Stimulated activated CD8-positive, alpha-beta memory T cell treated with anti-CD3 and anti-CD28 coated beads, Interleukin-4, amount 100 ng/mL, for 24 hours (primary cell): ENCODE results near the gene PLEKHJ1.

Source experiments
- DNase-seq: peaks from one replicate; pipeline ENCODE4 v3.0.0-alpha.2; 2020; ENCODE audit warnings: low read depth

PLEKHJ1 gene

DNA sequence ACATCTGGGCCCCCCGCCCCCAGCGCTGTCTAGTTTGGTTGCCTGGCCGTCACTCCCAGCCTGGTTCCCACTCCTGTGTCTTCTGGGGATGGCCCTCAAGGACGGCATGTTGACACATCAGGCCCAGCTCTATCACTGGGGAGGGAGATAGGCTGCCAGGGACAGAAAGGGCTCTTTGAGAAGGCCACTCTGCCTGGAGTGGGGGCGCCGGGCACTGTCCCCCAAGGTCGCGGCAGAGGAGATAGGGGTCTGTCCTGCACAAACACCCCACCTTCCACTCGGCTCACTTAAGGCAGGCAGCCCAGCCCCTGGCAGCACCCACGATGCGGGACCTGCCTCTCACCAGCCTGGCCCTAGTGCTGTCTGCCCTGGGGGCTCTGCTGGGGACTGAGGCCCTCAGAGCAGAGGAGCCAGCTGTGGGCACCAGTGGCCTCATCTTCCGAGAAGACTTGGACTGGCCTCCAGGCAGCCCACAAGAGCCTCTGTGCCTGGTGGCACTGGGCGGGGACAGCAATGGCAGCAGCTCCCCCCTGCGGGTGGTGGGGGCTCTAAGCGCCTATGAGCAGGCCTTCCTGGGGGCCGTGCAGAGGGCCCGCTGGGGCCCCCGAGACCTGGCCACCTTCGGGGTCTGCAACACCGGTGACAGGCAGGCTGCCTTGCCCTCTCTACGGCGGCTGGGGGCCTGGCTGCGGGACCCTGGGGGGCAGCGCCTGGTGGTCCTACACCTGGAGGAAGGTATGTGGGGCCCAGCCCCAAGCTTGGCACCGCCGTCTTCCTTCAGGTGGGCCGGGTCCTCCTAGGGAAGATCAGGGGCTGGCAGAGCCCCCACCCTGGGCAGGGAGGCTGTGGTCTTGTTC lies 13.1 kb upstream of the PLEKHJ1 start, which contains the start of gene AMH:
Gene AMH (plus strand): TSS at position 314 of the 857 bp plus-strand sequence. CDS start 10 bp downstream, at position 324.
- DNase-seq: no peak

DNA sequence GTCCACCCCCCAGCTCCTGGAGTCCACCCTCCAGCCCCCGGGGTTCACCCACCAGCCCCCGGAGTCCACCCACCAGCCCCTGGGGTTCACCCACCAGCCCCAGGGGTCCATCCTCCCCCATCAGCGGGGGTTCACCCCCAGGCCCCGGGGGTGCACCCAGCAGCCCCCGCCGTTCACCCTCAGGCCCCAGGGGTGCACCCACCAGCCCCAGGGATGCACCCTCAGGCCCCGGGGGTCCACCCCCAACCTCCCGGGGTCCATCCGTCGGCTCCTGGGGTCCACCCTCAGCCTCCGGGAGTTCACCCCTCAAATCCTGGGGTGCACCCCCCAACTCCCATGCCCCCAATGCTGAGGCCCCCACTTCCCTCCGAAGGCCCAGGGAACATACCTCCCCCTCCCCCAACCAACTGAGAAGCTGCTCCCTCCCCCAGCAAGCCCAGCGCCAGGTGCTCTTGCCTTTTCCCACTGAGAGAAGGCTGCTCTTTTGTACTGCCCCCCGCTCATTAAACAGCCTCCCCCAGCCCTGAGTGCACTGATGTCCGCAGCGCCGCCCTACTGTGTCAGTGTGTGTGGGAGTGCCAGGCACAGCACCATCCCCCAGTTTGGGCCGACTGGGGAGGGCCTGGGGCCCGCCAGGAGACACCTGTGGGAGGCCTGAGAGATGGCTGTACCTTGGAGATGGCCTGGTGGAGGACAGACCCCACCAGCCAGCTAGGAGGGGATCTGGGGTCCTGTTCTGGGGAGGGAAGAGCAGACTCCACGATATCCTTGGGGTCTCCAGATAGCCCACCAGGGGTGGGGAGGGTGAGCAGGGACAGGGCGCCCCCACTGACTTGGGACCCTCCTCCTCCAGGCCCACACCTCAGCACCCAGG lies 12.2 kb upstream of the PLEKHJ1 start:
- DNase-seq: no peak

DNA sequence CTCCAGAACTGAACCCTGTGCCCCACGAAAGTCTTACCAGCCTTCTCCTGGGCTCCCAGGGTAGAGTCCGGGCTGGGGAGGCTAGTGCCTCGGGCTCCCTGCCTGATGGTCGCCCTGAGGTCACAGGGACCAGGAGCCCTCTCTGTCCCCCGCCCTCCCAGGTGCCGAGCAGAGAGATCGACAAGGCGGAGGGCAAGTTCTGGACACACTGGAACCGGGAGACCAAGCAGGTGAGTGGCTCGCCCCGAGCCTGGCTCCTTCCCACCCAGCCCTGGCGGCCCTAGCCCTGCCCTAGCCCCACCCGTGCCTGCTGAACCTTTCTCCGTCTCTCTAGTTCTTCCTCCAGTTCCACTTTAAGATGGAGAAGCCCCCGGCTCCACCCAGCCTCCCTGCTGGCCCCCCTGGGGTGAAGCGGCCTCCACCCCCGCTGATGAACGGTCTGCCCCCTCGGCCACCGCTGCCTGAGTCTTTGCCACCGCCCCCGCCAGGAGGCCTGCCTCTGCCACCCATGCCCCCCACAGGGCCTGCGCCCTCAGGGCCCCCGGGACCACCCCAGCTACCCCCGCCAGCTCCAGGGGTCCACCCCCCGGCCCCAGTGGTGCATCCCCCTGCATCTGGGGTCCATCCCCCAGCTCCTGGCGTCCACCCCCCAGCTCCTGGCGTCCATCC lies 11.4 kb upstream of the PLEKHJ1 start:
- no peak for DNase-seq

DNA sequence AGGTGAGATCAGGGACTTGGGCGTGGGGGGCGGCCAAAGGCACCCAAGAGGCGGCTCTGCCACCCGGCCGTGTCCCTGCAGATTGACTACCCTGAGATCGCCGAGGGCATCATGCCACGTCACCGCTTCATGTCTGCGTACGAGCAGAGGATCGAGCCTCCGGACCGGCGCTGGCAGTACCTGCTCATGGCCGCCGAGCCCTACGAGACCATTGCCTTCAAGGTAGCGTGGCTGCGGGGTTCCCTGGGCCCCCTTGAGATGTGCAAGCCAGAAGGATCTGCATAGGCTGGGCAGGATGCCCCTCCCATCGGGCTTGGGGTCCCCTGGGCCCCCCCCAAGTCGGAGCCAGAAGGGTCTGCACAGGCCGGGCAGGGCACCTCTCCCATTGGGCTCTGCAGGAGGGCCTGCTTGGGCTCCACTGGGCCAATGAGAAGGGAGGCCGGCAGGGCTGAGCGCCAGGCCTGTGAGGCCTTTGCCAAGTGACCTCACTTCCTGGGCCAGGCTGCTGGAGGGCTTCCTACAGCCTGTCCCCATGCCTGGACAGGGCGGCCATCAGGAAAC lies 10.8 kb upstream of the PLEKHJ1 start:
- no peak for DNase-seq

DNA sequence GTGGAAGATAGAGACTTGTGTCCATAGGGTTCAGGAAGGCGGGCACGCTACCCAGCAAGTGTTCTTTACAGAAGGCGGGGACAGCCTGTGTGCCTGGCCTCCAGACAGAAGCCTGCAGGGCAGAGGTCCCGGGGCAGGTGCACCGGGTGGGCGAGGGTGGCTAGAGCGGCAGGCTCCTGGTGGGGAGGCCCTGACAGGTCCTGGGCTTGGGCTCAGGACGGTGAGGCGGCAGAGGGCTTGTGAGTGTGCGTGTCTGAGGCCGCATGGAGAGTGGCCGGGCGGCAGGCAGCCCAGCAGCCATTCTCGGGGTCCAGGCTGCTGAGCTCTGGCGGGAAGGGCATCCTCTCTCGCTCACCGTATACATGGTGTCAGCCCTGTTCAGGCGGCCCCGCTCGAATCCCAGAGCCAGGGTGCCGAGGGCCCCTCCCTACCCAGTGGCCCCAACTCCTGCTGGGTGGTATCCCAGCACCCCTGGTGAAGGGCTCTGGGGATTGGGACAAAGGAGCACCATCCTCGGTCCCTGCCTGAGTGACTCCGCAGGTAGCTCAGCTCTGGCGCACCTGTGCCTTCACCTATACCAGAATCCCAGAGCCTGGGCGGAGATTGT lies 10.0 kb upstream of the PLEKHJ1 start:
- no peak for DNase-seq

GRCh38 chr19:2245273-2245672 lies 9.1 kb upstream of the PLEKHJ1 start:
- no peak for DNase-seq

DNA sequence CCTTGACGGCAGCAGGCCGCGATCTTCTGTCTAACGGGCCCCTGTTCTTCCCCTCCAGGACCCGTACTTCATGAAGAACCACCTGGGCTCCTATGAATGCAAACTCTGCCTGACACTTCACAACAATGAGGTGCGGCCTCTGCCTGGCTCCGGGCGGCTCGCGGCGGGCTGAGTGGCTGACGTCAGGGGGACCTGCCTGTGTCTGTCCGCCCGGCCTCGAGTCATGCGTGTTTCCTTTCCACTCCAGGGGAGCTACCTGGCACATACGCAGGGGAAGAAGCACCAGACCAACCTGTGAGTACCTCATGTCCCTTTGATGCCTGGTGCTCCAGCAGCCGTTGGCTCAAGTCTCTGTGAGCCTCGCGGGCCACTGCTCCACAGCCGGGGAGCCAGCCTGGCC lies 8.4 kb upstream of the PLEKHJ1 start:
- no peak for DNase-seq

GRCh38 chr19:2244125-2244411 lies 7.9 kb upstream of the PLEKHJ1 start:
- no peak for DNase-seq

- DNase-seq: no peak
These were observed 7.4 kb upstream of the PLEKHJ1 start for GRCh38 chr19:2243274-2244124.

- DNase-seq: no peak
These were observed 6.7 kb upstream of the PLEKHJ1 start for GRCh38 chr19:2242816-2243215.

DNA sequence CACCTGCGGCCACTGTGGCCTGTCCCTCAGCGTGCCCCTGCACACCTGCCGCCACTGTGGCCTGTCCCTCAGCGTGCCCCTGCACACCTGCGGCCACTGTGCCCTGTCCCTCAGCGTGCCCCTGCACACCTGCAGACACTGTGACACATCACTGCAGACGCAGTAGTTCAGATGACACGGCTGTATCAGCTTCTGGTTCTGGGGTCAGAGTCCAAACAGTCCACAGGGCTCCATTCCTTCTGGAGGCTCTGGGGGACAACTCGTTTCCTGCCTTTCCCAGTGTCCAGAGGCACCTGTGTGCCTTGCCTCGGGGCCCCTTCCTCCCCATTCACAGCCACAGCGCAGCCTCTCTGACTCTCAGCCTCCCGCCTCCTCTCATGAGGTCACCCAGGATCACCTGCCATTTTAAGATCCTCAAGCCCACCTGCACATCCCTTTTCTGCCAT lies 6.0 kb upstream of the PLEKHJ1 start:
- no peak for DNase-seq

GRCh38 chr19:2240881-2241760 lies 5.0 kb upstream of the PLEKHJ1 start:
- no peak for DNase-seq

DNA sequence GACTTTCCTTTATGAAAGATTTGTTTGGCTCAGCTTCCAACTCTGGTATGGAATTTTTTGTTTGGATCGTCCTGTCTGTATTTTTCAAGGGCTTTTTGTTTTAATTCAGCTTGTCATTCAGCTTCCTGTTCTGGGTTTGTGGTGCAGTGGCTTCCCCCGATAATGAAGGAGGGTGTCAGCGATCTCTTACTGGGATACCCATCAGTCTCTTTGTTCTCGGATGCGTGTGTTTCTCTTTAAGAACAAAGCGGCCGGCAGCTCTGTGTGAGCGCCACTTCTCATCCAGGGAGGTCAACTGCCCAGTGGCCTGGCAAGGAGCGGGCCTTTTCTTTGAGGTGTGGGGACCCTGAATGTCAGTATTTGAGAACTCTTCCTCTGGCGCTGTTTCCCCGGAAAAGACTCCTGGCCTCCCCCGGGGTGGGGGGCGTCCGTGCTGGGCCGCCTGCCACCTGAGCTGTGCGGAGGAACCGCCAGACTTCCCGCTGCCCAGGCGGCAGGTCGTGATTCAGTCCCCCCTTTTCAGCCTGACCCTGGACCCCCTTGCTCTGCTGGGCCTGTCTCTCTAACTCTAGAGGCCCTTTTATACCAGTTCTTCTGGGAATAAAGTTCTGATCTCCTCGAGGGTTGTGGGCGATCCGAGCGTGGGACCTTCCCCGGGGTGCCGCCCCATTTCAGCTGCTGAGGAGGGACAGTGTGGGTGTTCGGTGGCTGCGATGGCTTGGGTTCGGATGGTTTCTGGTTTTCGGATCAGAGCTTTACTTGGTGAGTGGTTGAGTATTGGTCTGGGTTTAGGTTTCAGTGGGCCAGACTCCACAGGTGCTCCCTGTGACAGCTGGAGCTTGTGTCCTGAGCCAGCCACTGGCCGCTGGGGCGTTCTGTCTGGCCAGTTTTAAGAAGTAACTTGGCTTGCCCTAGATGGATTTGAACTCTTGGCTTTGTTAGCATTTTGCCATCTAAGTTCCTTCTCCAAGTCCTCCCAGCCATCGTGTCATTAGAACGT lies 3.9 kb upstream of the PLEKHJ1 start:
- DNase-seq: no peak

DNA sequence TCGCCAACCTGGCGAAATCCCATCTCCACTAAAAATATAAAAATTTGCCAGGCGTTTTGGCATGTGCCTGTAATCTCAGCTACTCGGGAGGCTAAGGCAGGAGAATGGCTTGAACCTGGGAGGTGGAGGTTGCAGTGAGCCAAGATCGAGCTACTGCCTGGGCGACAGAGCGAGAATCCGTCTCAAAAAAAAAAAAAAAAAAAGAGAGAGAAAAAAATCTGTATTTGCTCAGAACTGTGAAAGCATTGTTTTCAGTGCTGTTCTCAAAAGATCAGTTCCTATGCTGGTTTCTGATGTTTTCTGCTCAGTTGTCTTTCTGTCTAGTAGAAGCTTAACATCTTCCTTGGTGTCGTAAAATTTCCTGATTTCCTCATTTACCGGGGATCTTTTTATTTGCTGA lies 3.0 kb upstream of the PLEKHJ1 start:
- no peak for DNase-seq

GRCh38 chr19:2237869-2238153 lies 1.7 kb upstream of the PLEKHJ1 start:
- DNase-seq: no peak

DNA sequence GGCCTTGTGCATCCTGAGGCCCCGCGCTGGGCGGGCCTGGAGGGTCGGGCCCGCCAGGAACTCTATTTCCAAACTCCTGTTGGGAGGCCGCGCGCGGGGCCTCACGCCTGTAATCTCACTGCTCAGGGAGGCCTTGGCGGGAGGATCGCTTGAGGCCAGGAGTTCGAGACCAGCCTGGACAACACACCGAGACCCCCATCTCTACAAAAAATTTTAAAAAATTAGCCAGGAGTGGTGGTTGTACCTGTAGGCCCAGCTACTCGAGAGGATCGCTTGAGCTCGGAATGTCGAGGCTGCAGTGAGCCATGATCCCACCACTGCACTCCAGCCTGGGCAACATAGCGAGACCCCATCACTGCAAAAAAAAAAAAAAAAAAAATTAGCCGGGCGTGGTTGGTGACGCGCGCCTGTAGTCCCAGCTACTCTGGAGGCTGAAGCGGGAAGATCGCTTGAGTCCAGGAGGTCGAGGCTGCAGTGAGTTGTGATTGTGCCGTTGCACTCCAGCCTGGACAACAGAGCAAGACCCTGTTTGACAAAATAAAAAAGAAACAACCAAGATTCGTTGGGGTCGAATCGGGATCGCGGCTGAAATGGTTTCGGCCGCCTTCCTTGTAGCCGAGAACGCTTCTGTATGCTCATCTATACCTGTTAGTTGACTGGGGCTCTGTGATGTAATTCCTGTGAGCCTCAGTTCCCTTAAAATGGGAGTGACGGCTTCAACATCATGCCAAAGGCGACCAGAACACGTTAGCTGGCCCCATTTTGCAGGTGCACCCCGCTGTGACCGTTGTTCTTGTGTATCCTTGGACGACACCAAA lies 1.1 kb upstream of the PLEKHJ1 start:
- no peak for DNase-seq

- DNase-seq: no peak
These were observed 140 bp downstream of the PLEKHJ1 start for GRCh38 chr19:2236064-2236313.

GRCh38 chr19:2235381-2236063 lies 607 bp downstream of the PLEKHJ1 start:
- DNase-seq: no peak
